GM18520 (cell line): ENCODE data around the gene OR1B1.
"Not testable (repeated sequence)": the region's sequence is repeated elsewhere in the genome, so short reads cannot be mapped to it uniquely, and the experiment has no call there.

Source experiments
- ATAC-seq: cut with Tn5 transposase; IDR thresholded peaks from one replicate; pipeline ENCODE4 v1.9.1; 2021; ENCODE audit not compliant: unreplicated experiment

Gene OR1B1

GRCh38 chr9:122657527-122657926 is at the start of gene OR1B1:
Gene OR1B1 (minus strand): TSS chr9:122657627.
- ATAC-seq, result no peak

- no peak for ATAC-seq
Observed at GRCh38 chr9:122695696-122696095, 38.3 kb upstream of the OR1B1 start.

GRCh38 chr9:122684851-122685250 is 27.4 kb upstream of the OR1B1 start:
- no peak for ATAC-seq

GRCh38 chr9:122672481-122672880 is 15.1 kb upstream of the OR1B1 start:
- no peak for ATAC-seq

- no peak for ATAC-seq
Observed at GRCh38 chr9:122661416-122661815, 4.0 kb upstream of the OR1B1 start, which contains the start of gene OR1L1. Gene OR1L1 (plus strand): TSS chr9:122661716. CDS start chr9:122661716, 0 bp downstream.

- no peak for ATAC-seq
Observed at GRCh38 chr9:122656378-122656777, 1.0 kb downstream of the OR1B1 start.

GRCh38 chr9:122642226-122642625 is 15.2 kb downstream of the OR1B1 start:
- ATAC-seq, result no peak

- ATAC-seq, result no peak
Observed at GRCh38 chr9:122619996-122620395, 37.4 kb downstream of the OR1B1 start.

GRCh38 chr9:122614362-122614761 is 43.1 kb downstream of the OR1B1 start, which contains the start of gene OR1Q1:
Gene OR1Q1 (plus strand): TSS chr9:122614738. CDS start chr9:122614738, 0 bp downstream.
- no peak for ATAC-seq

GRCh38 chr9:122609804-122610203 is 47.6 kb downstream of the OR1B1 start:
- ATAC-seq, result no peak

GRCh38 chr9:122606587-122606986 is 50.8 kb downstream of the OR1B1 start:
- ATAC-seq, result no peak

GRCh38 chr9:122605691-122606090 is 51.7 kb downstream of the OR1B1 start:
- no peak for ATAC-seq

- ATAC-seq, result not testable (repeated sequence)
Observed at GRCh38 chr9:122583284-122583683, 74.1 kb downstream of the OR1B1 start, which contains the start of gene OR1L8. Gene OR1L8 (minus strand): TSS chr9:122583384. CDS start chr9:122568477, 14,907 bp downstream.

GRCh38 chr9:122580360-122580759 is 77.1 kb downstream of the OR1B1 start:
- no peak for ATAC-seq

- no peak for ATAC-seq
Observed at GRCh38 chr9:122579874-122580273, 77.6 kb downstream of the OR1B1 start.
